Endodermal cell (in vitro differentiated cells): ENCODE data around the gene CLBA1. TPM values are rescaled to one million over a fixed set of nuclear protein-coding genes. Genes with fewer than 3 reads are reported as not detected.

Experiments
- DNase-seq: peaks from one replicate; pipeline ENCODE4 v3.0.0-alpha.2; 2017
- H3K27ac ChIP-seq: 2 replicates; pipeline ENCODE4 v1.5.1; 2013; ENCODE audit warnings: mild to moderate bottlenecking, low read depth, low read length, moderate library complexity
- H3K27me3 ChIP-seq: 2 replicates; pipeline ENCODE4 v1.6.1; 2013; ENCODE audit warnings: mild to moderate bottlenecking, low read length, moderate library complexity; ENCODE audit not compliant: insufficient read depth, control insufficient read depth, poor library complexity, severe bottlenecking
- H3K36me3 ChIP-seq: 2 replicates; pipeline ENCODE4 v1.7.0; 2013; ENCODE audit warnings: mild to moderate bottlenecking, low read length, moderate library complexity; ENCODE audit not compliant: control insufficient read depth, insufficient read depth
- H3K4me1 ChIP-seq: one replicate; pipeline ENCODE4 v1.7.0; 2013; ENCODE audit warnings: low read length; ENCODE audit not compliant: control insufficient read depth, insufficient read depth
- H3K4me3 ChIP-seq: 2 replicates; pipeline ENCODE4 v1.5.1; 2013; ENCODE audit warnings: mild to moderate bottlenecking, low read length, moderate library complexity
- H3K9ac ChIP-seq: 2 replicates; pipeline ENCODE4 v1.6.1; 2013; ENCODE audit warnings: mild to moderate bottlenecking, low read length, moderate library complexity; ENCODE audit not compliant: poor library complexity, severe bottlenecking; ENCODE audit errors: extremely low read depth
- H3K9me3 ChIP-seq: 2 replicates; pipeline ENCODE4 v1.6.1; 2013; ENCODE audit warnings: mild to moderate bottlenecking, low read length, moderate library complexity; ENCODE audit not compliant: control insufficient read depth
- H3K27ac Mint-ChIP-seq: 2 replicates; pipeline ENCODE4 v1.8.0; 2020; ENCODE audit warnings: mixed read lengths
- H3K27me3 Mint-ChIP-seq: 2 replicates; pipeline ENCODE4 v1.8.0; 2021; ENCODE audit warnings: mild to moderate bottlenecking, mixed read lengths; ENCODE audit not compliant: insufficient read depth
- H3K36me3 Mint-ChIP-seq: 2 replicates; pipeline ENCODE4 v1.8.0; 2020; ENCODE audit warnings: low read depth, mixed read lengths
- H3K4me1 Mint-ChIP-seq: 2 replicates; pipeline ENCODE4 v1.8.0; 2020; ENCODE audit warnings: mixed read lengths
- H3K4me3 Mint-ChIP-seq: 2 replicates; pipeline ENCODE4 v1.8.0; 2020; ENCODE audit warnings: mild to moderate bottlenecking, moderate library complexity, mixed read lengths
- H3K9me3 Mint-ChIP-seq: 2 replicates; pipeline ENCODE4 v1.8.0; 2020; ENCODE audit warnings: mild to moderate bottlenecking, mixed read lengths
- CTCF ChIP-seq: fragments of 200-600 bp; sonication (generic); conservative IDR thresholded peaks from 2 replicates; pipeline ENCODE4 v1.5.0; 2021; ENCODE audit warnings: antibody characterized with exemption, mild to moderate bottlenecking
- WGBS, 2 experiments: methylation state at CpG; one replicate each; pipeline versions ENCODE4 v1.1.5 to v1.1.7; 2013; ENCODE audit warnings: missing lambda C conversion rate in 2 of 2, mixed read lengths in 1 of 2; ENCODE audit not compliant: insufficient coverage in 1 of 2, insufficient read length in 1 of 2; 5-methylcytosine and 5-hydroxymethylcytosine counted together
- total RNA-seq, 2 donors: library from RNA; stranded (reverse); fragmentation: NEBNext Ultra II Directional in 1 of 2; extraction: Animal tissue kit (Norgen Biotek cat#: 25700) in 1 of 2; gene quantifications; 2 replicates in 1 of 2; 3 replicates in 1 of 2; pipeline ENCODE4 v1.2.1, GENCODE V29; 2021

The CLBA1 gene
- total RNA-seq, 2 donors from 2014 or later = 11.2 to 12.5 TPM

GRCh38 chr14:105023144-105023543 lies 37.6 kb downstream of the CLBA1 start:
- Histone ChIP-seq H3K9ac (no peak overlapping the region), H3K36me3 (peaks cover 6% of the 10 kb centered on the region), H3K9me3 (no peaks in the 10 kb centered on the region), H3K27ac (no peak overlapping the region), H3K4me1 (peaks cover 5% of the 10 kb centered on the region), H3K4me3 (no peak overlapping the region), H3K27me3 (no peaks in the 10 kb centered on the region)
- peaks cover 18% of the 10 kb centered on the region for H3K4me1 Mint-ChIP-seq
- WGBS, 2 experiments = 86 to 87% methylated on average over 9 to 11 of the region's 11 CpGs
- no peak overlapping the region for H3K27ac Mint-ChIP-seq
- no peak overlapping the region for H3K4me3 Mint-ChIP-seq
- H3K36me3 Mint-ChIP-seq = peaks cover 8% of the 10 kb centered on the region
- H3K27me3 Mint-ChIP-seq = peaks cover 15% of the 10 kb centered on the region
- no peak for TF ChIP-seq CTCF
- H3K9me3 Mint-ChIP-seq = no peaks in the 10 kb centered on the region
- DNase-seq = no peak

- Histone ChIP-seq H3K9ac (no peak overlapping the region), H3K9me3 (no peaks in the 10 kb centered on the region), H3K36me3 (peaks cover 4% of the 10 kb centered on the region), H3K27ac (no peak overlapping the region), H3K27me3 (no peaks in the 10 kb centered on the region), H3K4me3 (no peak overlapping the region), H3K4me1 (peaks cover 4% of the 10 kb centered on the region)
- no peak overlapping the region for H3K4me3 Mint-ChIP-seq
- peaks cover 5% of the 10 kb centered on the region for H3K36me3 Mint-ChIP-seq
- no peaks in the 10 kb centered on the region for H3K9me3 Mint-ChIP-seq
- 57 to 78% methylated on average over 2 to 4 of the region's 4 CpGs for WGBS, 2 experiments
- no peak for DNase-seq
- H3K4me1 Mint-ChIP-seq = peaks cover 13% of the 10 kb centered on the region
- no peak for TF ChIP-seq CTCF
- peaks cover 22% of the 10 kb centered on the region for H3K27me3 Mint-ChIP-seq
- H3K27ac Mint-ChIP-seq = no peak overlapping the region
These were observed 38.3 kb downstream of the CLBA1 start for GRCh38 chr14:105023791-105024480.

GRCh38 chr14:105025429-105025828 lies 39.8 kb downstream of the CLBA1 start:
- no peak overlapping the region for H3K9ac ChIP-seq
- Mint-ChIP-seq H3K4me3 (no peak overlapping the region), H3K27ac (no peak overlapping the region), H3K9me3 (no peaks in the 10 kb centered on the region), H3K27me3 (peaks cover 25% of the 10 kb centered on the region), H3K36me3 (no peaks in the 10 kb centered on the region), H3K4me1 (peaks cover 4% of the 10 kb centered on the region)
- no peak for DNase-seq
- H3K4me3 ChIP-seq = no peak overlapping the region
- no peaks in the 10 kb centered on the region for H3K36me3 ChIP-seq
- no peak for TF ChIP-seq CTCF
- 91% methylated on average over 5 to 6 of the region's 6 CpGs for WGBS, 2 experiments
- H3K4me1 ChIP-seq = no peaks in the 10 kb centered on the region
- H3K27ac ChIP-seq = no peak overlapping the region
- no peaks in the 10 kb centered on the region for H3K27me3 ChIP-seq
- H3K9me3 ChIP-seq = no peaks in the 10 kb centered on the region
